Activated T-helper 1 cell treated with Interleukin-2 at 50 U/mL for 16 hours (primary cell): ENCODE results near the gene SPACA4.
"Not testable (repeated sequence)": the region's sequence is repeated elsewhere in the genome, so short reads cannot be mapped to it uniquely, and the experiment has no call there.

Experiments used
- DNase-seq: peaks from one replicate; pipeline ENCODE4 v3.0.0-alpha.2; 2020; ENCODE audit warnings: low read depth

SPACA4 gene

GRCh38 chr19:48618916-48619691 is 12.6 kb downstream of the SPACA4 start, which contains the start of the genes RPL18 and SPHK2:
Gene RPL18, minus strand, starts transcription at chr19:48619178. Its CDS starts 35 bp downstream, at chr19:48619143.
Gene SPHK2, plus strand, starts transcription at chr19:48619506. Its CDS starts 1,009 bp downstream, at chr19:48620515.
- peak; percentile 95 for DNase-seq

DNA sequence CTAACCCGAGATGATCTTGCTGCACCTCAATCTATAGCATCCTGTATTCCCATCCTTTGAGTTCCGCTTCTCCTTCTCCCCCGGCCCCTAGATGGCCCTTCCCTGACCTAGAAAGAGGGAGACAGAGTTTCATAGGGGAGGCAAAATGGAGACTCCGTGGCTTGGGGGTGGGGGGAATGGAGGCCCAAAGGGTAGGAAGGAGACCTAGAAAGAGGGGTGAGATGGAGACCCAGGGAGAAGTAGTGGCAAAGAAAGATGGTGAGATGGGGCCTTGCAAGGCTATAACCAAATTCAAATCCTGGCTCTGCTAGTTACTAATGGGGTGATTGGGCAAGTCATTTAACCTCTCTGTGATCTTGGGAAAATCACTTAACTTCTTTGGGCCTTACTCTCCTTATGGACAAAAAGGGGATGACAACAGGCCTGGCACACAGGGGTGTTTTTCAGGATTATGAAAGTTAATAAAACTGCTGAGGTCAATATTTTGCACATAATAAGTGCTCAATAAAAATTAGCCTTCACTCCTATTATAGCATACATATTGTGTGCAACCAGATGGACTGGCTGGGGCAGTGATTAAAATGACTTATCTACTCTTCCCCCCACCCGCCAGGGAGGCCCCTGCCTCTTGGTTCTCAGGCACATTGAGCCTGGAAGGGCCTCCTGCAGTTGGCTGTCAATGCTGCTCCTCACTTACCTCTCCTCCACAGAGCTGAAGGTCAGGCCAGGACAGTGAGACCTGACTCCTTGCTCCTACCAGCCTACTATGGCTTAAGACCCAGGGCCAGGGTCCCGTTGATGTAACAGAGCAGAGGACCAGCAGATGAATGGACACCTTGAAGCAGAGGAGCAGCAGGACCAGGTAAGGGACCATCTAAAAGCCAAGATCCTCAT is 13.4 kb downstream of the SPACA4 start:
- DNase-seq = no peak

DNA sequence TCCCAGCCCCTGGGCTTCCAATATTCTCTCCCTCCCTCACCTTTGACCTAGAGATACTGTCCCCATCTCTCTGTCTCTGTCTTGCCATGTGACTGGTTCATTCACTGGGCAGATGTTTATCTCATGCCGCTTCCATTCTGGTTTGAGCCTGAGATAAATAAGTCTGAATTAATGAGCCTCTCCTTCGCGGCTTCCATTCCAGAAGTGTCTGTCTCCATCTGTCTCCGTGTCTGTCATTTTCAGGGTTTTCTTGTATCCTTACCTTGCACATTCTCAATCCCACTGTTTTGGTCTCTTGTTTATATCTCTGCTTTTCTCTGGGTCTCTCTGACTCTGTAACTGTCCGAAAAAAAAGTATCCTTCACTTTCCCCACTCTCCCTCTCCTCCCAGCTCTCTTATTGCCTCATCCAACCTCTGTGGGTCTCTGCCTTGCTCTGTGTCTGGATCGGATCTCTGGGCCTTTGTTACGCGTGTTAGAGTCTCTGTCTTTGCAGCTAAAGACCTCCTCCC is 17.1 kb downstream of the SPACA4 start:
- no peak for DNase-seq

GRCh38 chr19:48624067-48624594 is 17.6 kb downstream of the SPACA4 start:
- DNase-seq = peak; percentile 92

DNA sequence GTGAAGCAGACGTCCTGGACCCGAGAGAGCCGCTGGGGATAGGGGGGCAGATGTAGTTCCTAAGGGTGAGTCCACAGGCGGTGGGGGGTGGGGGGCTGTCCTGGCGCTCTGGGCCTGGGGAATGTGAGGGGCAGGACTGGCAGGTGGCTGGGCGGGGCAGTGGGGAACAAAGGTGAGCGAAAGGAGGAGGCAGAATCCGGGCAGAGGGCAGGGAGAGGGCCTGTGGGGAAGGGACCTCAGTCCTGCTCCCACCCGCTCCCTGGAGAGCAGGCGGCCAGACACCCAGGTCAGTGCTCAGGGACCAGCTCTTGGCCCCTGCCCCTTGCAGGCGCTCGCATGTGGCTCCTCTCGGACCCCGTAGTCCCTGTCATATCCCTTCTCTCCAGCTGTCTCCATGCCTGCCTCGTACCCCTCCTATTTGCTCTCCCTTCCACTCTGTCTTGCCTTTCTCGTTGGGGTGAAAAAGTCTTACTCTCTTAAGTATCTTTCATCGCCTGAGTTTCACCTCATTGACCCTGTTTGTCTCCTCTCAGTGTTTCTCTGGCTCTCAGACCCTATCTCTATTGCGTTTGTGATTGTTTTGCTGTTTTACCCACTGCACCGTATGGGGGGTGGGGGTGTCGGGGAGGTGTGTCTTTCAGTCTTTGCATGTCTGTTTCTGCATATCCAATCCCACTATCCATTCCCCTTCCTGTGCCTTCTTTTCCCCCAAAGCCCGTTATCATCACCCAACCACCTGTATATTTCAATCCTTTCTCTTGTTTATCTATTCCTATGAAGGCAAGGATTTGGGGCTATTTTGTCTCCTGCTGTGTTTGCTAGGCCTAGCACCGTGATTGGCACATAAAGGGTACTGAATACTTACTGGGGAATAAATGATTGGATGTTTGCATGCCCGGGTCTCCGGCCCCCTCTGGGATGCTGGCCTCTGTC is 18.5 kb downstream of the SPACA4 start:
- no peak for DNase-seq

DNA sequence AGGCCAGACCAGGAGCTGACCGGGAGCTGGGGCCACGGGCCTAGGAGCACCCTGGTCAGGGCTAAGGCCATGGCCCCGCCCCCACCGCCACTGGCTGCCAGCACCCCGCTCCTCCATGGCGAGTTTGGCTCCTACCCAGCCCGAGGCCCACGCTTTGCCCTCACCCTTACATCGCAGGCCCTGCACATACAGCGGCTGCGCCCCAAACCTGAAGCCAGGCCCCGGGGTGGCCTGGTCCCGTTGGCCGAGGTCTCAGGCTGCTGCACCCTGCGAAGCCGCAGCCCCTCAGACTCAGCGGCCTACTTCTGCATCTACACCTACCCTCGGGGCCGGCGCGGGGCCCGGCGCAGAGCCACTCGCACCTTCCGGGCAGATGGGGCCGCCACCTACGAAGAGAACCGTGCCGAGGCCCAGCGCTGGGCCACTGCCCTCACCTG is 19.4 kb downstream of the SPACA4 start:
- no peak for DNase-seq

DNA sequence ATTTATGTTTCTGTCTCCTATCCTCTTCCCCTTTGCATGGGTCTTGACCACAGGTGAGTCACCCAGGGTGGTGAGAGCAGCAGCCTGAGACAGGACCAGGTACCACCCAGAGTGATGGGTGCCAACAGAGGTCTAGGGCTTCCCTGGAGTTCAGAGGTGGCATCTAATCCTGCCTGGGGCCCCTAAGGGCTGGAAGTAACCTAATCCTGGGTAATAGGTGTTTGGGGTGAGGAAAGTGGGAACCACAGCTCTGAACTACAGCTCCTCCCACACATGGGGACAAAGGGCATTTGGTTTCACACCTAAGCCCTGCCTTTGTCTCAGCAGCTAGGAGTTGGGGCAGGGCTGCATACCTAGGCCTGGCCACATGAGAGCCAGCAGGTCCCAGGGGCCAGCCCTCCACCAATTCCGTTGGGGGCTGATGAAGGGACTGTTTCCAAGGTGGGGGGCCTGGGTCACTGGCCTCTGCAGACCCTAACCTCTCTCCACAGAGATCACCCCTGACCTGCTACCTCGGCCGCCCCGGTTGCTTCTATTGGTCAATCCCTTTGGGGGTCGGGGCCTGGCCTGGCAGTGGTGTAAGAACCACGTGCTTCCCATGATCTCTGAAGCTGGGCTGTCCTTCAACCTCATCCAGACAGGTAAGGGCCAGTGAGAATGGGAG is 20.8 kb downstream of the SPACA4 start:
- no peak for DNase-seq

DNA sequence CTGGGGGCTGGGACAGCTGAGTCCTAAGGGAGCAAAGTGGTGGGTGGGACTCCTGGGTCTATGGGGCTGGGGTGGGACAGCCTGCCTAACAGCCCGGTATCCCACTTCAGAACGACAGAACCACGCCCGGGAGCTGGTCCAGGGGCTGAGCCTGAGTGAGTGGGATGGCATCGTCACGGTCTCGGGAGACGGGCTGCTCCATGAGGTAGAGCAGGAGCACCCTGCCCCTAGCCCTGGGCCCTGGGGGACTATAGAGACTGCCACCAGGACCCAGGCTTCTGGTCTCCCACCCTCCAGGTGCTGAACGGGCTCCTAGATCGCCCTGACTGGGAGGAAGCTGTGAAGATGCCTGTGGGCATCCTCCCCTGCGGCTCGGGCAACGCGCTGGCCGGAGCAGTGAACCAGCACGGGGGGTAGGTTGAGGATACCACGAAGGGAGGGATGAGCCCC is 21.3 kb downstream of the SPACA4 start:
- no peak for DNase-seq

- DNase-seq = no peak
Measured at GRCh38 chr19:48628486-48629296, 22.1 kb downstream of the SPACA4 start.

GRCh38 chr19:48629297-48629598 is 22.7 kb downstream of the SPACA4 start:
- DNase-seq = no peak

GRCh38 chr19:48629599-48630295 is 23.2 kb downstream of the SPACA4 start:
- DNase-seq = no peak

- DNase-seq = no peak
Measured at GRCh38 chr19:48630296-48631063, 23.9 kb downstream of the SPACA4 start.

GRCh38 chr19:48631225-48631624 is 24.7 kb downstream of the SPACA4 start:
- DNase-seq = no peak

DNA sequence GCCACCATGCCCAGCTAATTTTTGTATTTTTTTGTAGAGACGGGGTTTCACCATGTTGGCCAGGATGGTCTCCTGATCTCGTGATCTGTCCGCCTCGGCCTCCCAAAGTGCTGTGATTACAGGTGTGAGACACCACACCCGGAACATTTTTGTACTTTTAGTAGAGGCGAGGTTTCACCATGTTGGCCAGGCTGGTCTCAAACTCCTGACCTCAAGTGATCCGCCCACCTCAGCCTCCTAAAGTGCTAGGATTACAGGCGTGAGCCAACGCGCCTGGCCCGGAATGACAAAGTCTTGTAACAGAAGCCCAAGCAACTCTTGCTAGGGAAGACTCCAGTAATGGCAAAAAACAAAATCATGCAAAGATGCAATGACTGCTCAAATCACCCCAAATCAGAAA is 25.7 kb downstream of the SPACA4 start:
- DNase-seq = not testable (repeated sequence)

GRCh38 chr19:48632692-48633147 is 26.2 kb downstream of the SPACA4 start:
- no peak for DNase-seq

GRCh38 chr19:48633148-48634035 is 26.9 kb downstream of the SPACA4 start:
- DNase-seq = no peak

- no peak for DNase-seq
Measured at GRCh38 chr19:48634036-48634342, 27.4 kb downstream of the SPACA4 start.
